ENCODE measurements around the gene STPG1.

The STPG1 gene

DNA sequence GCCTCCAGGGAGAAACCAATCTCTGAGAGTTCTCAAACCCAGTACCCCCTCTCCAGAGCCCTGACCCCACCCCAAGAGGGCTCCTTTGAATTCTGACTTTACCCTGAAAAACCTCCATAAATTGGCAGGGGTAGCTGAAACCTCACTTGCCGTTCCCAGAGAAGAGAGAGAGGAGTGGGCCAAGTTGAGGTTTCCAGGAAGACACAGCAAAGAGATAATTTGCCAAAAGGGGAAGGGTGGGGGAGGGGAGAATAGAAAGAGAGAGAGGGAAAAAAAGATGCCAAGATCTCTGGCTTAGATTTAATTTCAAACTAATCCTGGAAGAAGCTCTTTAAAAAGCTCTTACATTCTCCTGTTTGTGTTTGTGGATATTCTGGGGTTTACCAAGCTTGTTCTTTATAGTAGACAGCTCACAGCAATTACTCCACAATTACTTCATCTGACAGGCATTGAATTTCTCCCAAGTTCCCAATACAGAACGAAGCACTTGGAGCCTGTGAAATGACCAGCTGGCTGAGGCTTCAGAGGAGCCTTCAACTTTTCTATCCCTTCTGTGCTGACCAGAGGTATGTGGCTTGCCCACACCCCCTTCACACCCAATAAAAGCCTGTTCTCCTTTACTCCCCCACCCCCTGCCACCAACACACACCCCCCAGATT is 95.5 kb downstream of the STPG1 start:
- DNase-seq (no peak), ATAC-seq (no peak)

GRCh38 chr1:24317081-24317480 is 96.5 kb downstream of the STPG1 start:
- DNase-seq (no peak), ATAC-seq (no peak)

GRCh38 chr1:24316645-24317044 is 96.9 kb downstream of the STPG1 start:
- ATAC-seq (no peak), DNase-seq (no peak)

GRCh38 chr1:24315391-24315790 is 98.2 kb downstream of the STPG1 start:
- ATAC-seq: peak; percentile 9

DNA sequence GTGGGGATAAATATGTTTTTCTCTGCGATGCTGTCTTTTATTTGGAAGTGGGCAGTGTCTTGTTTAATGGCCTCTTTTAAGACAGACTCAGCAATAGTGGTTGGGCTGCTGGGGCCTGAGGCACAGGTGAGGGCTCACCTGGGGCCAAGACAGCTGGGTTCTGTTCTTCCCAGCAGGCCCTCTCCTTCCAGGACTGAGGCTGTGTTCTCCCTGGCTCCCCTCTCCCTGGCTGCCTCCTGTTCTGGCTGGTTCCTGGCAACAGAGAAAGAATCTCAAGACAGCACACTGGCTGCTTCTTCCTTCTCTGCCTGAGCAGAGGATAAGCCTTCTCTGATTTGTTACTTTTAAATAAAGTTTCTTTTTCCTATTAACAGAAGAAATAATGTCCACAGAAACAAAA is 101.8 kb downstream of the STPG1 start:
- ATAC-seq: no peak
- no peak for DNase-seq

More at GRCh38 chr1:24315391-24315790, 98.2 kb downstream of the STPG1 start:
- DNase-seq: no peak

DNA sequence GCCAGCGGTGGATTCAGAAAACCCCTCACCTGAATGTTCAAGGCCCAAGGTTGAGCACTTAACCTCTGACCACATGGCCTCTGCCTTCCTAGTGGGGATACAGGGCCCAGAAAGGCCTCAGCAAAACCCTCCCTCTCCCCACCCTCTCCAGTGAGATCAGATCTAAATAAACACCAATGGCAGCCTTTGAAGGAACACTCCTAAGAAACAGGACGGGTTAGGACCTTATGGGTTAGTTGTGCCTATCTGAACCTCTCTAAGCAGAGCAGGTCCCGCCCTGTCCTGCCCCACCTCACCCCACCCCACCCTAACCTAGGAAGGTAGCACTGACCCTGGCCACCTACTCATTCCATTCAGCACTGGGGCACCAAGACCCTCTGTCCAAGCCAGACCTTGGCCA is 102.3 kb downstream of the STPG1 start:
- ATAC-seq: no peak

DNA sequence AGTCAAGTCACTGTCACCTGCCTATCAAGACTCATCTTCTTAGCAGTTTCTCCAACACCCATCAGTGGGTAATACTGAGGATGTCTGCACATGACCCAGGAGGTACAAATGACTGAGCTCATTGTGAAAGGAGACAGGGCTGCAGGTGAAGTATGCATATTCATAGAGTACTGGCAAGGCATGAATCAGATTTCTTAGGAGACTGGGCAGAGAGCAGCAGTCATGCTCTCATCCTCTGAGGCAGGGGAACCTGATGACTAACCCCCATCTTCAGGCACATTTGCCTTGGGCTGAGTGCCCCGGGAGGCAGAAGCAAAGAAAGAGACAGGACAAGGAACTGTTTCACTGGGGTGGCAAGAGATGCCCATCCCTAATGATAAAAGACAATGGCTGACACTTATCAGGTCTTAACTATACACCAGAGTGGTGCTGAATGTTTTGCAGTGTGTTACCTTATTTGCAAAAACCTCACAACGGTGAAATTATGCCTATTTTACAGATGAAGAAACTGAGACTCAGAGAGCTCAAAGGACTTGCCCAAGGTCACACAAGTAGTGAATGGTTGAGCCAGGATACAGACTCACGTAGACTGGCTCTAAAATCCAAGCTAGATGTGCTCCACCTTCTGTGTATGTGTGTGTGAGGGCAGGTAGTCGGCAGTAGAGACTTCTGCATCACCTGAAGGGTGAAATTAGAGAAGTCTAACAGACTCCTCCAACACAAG is 103.7 kb downstream of the STPG1 start:
- ATAC-seq (peak; percentile 72), DNase-seq (no peak)

More for the DNA sequence above, 102.3 kb downstream of the STPG1 start:
- no peak for DNase-seq

DNA sequence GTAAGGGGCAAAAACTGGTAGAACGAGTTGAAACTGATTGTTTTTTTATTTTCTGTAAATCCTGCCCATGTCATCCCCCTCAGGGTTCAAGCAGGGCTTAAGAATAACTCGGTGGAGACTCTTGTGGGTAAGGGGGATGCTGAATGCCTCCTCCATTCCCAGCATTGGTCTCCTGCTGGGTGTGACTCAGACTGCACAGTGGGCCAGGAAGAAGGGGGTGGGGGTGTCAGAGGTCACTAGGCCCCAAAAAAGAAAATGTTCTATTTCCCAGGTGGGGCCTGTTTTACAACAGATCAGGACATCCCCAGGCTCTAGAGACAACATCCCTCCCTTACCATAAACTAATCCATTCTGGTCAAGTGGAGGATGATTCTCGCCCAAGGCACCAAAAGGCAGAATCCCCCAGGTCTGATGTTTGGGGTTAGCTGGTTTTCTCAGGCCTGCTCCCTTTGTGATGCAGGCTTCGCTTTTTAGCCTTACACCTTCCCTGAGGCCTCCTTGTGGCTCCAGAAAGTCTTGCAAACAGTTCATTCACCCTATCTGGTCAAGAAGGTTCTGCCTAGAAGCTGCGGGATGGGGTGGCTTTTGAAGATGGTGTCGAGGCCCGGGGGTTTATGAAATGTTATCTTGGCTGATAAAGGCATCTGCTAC is 105.1 kb downstream of the STPG1 start:
- no peak for ATAC-seq

More for the DNA sequence above, 105.1 kb downstream of the STPG1 start:
- DNase-seq: no peak
